PFSK-1 (cell line): ENCODE measurements around the gene ACAP2.

Experiments used
- FOXP2 ChIP-seq: optimal IDR thresholded peaks from 2 replicates; pipeline ENCODE3; 2011; ENCODE audit warnings: borderline replicate concordance, control low read depth, inconsistent platforms; ENCODE audit not compliant: insufficient read depth; ENCODE audit errors: extremely low read length, extremely low read depth
- POLR2AphosphoS5 ChIP-seq: IDR thresholded peaks from 2 replicates; pipeline ENCODE4 v1.6.1; 2012; ENCODE audit warnings: low read depth, mild to moderate bottlenecking, control low read depth, low read length, moderate library complexity
- SIN3A ChIP-seq: IDR thresholded peaks from 2 replicates; pipeline ENCODE4 v1.6.1; 2012; ENCODE audit warnings: mild to moderate bottlenecking, low read length, moderate library complexity, borderline replicate concordance; ENCODE audit not compliant: insufficient read depth
- TAF1 ChIP-seq: IDR thresholded peaks from 2 replicates; pipeline ENCODE4 v1.6.1; 2012; ENCODE audit warnings: low read length, control low read depth, borderline replicate concordance; ENCODE audit not compliant: insufficient read depth
- TF ChIP-seq, protein P1 (sequence below), 2 experiments: IDR thresholded peaks; 2 replicates each; pipeline versions ENCODE4 v1.6.1 to v1.8.0; 2011 to 2012; ENCODE audit warnings: low read depth in 2 of 2, low read length in 2 of 2, control low read depth in 1 of 2, inconsistent platforms in 1 of 2, mild to moderate bottlenecking in 1 of 2, moderate library complexity in 1 of 2; ENCODE audit not compliant: insufficient read depth in 1 of 2

ACAP2 gene

DNA sequence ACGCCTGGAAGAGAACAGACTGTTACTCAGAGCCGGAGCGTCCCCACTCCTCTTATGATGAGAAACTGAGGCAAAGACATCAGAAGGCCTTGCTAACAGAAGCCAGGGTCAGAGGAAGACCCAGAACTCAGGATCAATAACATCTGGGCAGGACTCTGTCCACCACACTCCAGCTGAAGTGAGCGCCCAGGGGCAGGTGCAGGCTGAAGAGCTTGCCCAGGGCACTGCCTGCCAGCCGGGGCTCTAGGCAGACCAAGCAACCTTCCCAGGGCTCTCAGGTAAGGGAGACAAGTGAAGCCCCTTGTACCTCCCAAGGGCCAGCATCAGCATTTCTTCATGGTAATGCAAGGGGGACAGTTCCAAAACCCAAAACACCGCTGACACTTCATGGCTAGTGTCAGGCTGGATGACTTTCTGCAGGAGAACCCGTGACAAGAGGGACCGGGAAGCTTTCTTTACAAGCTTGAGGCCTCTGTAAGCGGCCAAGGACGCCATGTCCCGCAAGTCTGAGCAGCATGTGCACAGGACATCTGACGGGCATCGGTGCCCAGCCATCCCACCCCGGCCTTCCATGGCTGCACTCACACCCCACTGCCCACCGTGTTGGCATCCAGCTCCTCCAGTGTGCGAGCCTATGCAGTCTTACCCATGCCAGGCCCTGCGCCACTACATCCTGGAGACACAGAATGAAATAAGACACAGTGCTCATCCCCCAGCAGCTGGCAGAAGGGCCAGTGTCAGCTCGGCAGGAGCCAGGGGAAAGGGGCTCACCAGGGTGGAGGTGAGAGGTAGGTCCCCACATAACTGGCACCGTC lies 186.0 kb downstream of the ACAP2 start:
- TF ChIP-seq POLR2AphosphoS5: no peak

DNA sequence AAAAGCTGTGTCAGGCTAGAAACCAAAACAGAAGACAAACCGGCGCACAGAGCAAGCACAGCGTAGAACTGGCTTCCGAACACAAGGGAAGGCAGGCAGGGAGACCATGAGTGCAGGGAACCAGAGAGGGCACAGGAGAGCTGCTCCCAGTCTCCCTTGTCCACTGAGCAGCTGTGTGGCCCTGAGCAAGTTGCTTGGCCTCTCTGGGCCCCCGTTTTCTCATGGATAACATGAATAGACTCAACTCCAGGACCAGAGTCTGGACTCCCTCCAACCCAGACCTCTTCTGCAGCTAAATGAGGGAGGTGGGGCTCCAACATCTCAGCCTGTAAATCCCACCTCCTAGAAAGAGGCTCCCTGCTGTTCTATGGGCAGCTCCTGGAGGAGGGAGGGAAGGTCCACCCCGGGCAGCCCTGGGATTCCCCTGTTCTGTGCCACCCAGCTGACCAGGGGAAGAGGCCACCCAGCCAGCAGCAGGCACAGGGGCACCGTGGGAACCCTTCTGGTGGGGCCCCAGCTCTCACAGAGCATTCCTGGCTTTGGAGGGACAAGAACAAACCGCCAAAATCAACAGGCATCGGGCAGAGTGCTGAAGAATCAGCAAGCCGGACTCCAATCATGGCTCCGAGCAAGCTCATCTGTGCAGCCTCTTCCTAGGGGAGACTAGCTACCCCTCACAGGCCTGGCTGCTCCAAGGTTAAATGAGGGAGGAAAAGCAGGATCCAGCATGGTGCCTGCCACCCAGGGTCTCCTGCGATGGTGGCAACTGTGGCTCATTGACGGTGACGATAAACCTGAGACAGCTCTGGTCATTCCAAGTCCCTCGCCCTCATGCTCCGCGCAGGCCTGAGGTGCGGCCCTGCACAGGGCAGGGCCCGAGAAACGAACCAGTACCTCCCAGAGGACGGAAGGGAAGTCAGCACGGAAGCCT lies 187.0 kb downstream of the ACAP2 start:
- no peak for TF ChIP-seq TAF1
- no peak for TF ChIP-seq SIN3A
- TF ChIP-seq POLR2AphosphoS5: no peak
- TF ChIP-seq, protein P1, sequence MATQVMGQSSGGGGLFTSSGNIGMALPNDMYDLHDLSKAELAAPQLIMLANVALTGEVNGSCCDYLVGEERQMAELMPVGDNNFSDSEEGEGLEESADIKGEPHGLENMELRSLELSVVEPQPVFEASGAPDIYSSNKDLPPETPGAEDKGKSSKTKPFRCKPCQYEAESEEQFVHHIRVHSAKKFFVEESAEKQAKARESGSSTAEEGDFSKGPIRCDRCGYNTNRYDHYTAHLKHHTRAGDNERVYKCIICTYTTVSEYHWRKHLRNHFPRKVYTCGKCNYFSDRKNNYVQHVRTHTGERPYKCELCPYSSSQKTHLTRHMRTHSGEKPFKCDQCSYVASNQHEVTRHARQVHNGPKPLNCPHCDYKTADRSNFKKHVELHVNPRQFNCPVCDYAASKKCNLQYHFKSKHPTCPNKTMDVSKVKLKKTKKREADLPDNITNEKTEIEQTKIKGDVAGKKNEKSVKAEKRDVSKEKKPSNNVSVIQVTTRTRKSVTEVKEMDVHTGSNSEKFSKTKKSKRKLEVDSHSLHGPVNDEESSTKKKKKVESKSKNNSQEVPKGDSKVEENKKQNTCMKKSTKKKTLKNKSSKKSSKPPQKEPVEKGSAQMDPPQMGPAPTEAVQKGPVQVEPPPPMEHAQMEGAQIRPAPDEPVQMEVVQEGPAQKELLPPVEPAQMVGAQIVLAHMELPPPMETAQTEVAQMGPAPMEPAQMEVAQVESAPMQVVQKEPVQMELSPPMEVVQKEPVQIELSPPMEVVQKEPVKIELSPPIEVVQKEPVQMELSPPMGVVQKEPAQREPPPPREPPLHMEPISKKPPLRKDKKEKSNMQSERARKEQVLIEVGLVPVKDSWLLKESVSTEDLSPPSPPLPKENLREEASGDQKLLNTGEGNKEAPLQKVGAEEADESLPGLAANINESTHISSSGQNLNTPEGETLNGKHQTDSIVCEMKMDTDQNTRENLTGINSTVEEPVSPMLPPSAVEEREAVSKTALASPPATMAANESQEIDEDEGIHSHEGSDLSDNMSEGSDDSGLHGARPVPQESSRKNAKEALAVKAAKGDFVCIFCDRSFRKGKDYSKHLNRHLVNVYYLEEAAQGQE (IDR thresholded peaks at IDR 0.05; ENCODE audit: insufficient read depth in 1 of 2, low read depth in 2 of 2, low read length in 2 of 2): no peak
- no peak for TF ChIP-seq FOXP2

DNA sequence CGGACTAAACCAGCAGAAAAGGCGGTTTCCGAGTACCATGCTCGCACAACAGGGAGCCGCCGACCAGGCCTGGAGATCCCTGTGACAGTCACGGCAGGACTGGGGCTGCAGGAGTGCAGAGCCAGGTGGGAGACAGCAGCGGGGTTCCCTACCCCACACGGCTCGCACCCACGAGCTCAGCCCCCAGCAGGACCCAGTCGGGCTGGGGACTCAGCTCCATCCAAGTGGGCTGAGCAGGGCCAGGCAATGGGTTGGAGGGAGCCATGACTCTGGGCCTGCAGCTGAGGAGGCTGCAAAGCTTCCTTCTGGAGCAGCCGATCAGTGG lies 187.7 kb downstream of the ACAP2 start:
- TF ChIP-seq SIN3A (no peak), TAF1 (no peak), POLR2AphosphoS5 (no peak), FOXP2 (no peak)
- TF ChIP-seq, protein P1 (IDR thresholded peaks at IDR 0.05; ENCODE audit: insufficient read depth in 1 of 2, low read depth in 2 of 2, low read length in 2 of 2): no peak

DNA sequence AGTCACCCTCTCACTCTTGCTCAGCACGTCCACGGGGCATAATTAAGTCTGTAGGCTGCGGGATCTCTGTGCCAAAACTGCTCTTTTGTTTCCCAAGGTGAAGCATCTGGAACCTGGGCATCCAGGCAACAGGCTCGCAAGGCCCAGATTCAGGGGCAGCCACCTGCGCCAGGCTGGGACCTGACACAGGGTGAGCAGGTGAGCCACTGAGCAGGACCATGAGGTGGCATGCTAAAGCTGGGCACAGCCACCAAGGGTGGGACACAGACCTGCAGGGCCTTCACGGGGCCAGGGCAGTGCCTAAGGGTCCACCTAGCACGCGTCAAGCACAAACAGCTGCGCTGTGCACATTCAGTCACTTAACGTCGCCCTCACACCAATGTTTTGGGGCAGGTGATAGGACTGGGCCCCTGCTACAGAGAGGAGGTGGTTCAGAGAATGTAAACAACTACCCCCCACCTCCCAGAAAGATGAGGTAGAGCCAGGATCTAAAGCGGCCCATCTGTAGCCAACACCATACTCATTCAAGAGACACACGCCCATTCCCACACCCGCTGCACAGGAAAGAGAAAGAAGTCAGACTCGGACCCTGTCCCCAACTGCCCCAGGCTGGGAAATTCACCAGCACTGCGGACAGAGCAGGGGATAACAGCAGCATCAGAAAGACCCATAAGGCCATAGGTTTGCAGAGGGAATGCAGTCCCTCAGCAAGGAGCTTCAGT lies 188.2 kb downstream of the ACAP2 start:
- TF ChIP-seq FOXP2: no peak
- TF ChIP-seq POLR2AphosphoS5: no peak
- TF ChIP-seq, protein P1 (IDR thresholded peaks at IDR 0.05; ENCODE audit: insufficient read depth in 1 of 2, low read depth in 2 of 2, low read length in 2 of 2): no peak
- no peak for TF ChIP-seq TAF1
- no peak for TF ChIP-seq SIN3A

DNA sequence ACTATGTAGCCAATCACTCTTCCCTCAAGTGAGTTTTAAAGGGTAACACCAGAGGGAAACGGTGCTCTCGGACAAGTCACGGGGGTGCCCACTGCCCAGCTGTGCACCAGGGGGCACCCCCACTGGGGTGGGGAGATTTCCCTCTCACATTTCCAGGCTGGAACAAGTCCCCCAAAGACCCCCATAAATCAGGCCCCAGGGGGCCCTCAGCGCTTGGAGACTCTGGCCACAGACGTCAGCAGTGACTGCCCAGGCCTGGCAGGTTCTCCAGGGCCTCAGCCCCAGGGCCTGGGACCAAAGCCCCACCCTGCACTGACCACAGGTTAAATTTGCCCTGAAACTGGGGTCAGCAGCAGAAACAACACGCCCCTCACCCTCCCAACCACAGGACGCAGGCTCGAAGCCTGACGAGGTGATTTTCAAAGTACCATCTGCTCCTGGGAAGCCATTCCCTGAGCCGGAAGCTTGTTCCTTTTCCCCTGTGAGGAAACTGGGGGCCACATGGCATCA lies 188.8 kb downstream of the ACAP2 start:
- TF ChIP-seq, protein P1 (IDR thresholded peaks at IDR 0.05; ENCODE audit: insufficient read depth in 1 of 2, low read depth in 2 of 2, low read length in 2 of 2): no peak
- no peak for TF ChIP-seq FOXP2
- TF ChIP-seq SIN3A: no peak
- no peak for TF ChIP-seq TAF1
- no peak for TF ChIP-seq POLR2AphosphoS5
